Nephron progenitor cell (in vitro differentiated cells): ENCODE measurements around the gene PPP2R5D.
A peak's percentile ranks its signal among the peaks of the same experiment; 100 is the strongest.
"Not testable (repeated sequence)": the region's sequence is repeated elsewhere in the genome, so short reads cannot be mapped to it uniquely, and the experiment has no call there.

Experiments used
- DNase-seq: peaks from one replicate; pipeline ENCODE4 v3.0.0; 2021
- H3K27ac Mint-ChIP-seq: 2 replicates; pipeline ENCODE4 v1.8.0; 2021; ENCODE audit warnings: mild to moderate bottlenecking, moderate library complexity, mixed read lengths
- H3K27me3 Mint-ChIP-seq: 2 replicates; pipeline ENCODE4 v1.8.0; 2021; ENCODE audit warnings: mild to moderate bottlenecking, low read depth, mixed read lengths; ENCODE audit not compliant: poor library complexity
- H3K36me3 Mint-ChIP-seq: 2 replicates; pipeline ENCODE4 v1.8.0; 2021; ENCODE audit warnings: low read depth, mixed read lengths
- H3K4me1 Mint-ChIP-seq: 2 replicates; pipeline ENCODE4 v1.8.0; 2021; ENCODE audit warnings: mixed read lengths
- H3K4me3 Mint-ChIP-seq: 2 replicates; pipeline ENCODE4 v1.8.0; 2021; ENCODE audit warnings: mild to moderate bottlenecking, moderate library complexity, mixed read lengths
- H3K9me3 Mint-ChIP-seq: 2 replicates; pipeline ENCODE4 v1.8.0; 2021; ENCODE audit warnings: mild to moderate bottlenecking, moderate library complexity, mixed read lengths
- TF ChIP-seq, protein P1 (sequence below): fragments of 200-600 bp; sonication (generic); IDR thresholded peaks from 2 replicates; pipeline ENCODE4 v1.5.0; 2021; ENCODE audit warnings: antibody characterized with exemption

The PPP2R5D gene

DNA sequence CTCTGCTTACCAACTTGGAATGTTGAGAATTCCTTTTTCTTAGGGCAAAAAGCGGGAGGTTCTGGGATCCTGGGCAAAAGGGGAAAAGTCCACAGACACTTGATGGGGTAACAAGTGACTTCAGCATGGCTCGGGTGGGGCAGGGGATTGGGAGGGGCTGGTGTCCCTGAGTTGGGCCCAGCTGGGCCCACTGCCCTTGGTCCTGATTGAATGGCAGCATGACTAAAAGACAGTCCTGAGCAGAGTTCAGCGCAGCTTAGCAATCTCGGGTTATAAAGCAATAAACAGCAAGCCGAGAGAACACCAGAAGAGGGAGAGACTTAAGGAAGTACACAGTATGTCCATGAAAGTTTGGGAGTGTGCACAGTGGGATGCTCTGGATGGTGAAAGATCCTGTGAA lies 5.6 kb downstream of the PPP2R5D start:
- TF ChIP-seq, protein P1, sequence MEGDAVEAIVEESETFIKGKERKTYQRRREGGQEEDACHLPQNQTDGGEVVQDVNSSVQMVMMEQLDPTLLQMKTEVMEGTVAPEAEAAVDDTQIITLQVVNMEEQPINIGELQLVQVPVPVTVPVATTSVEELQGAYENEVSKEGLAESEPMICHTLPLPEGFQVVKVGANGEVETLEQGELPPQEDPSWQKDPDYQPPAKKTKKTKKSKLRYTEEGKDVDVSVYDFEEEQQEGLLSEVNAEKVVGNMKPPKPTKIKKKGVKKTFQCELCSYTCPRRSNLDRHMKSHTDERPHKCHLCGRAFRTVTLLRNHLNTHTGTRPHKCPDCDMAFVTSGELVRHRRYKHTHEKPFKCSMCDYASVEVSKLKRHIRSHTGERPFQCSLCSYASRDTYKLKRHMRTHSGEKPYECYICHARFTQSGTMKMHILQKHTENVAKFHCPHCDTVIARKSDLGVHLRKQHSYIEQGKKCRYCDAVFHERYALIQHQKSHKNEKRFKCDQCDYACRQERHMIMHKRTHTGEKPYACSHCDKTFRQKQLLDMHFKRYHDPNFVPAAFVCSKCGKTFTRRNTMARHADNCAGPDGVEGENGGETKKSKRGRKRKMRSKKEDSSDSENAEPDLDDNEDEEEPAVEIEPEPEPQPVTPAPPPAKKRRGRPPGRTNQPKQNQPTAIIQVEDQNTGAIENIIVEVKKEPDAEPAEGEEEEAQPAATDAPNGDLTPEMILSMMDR: no peak
- Mint-ChIP-seq H3K27me3 (no peaks in the 10 kb centered on the region), H3K9me3 (no peaks in the 10 kb centered on the region), H3K4me1 (peaks cover 40% of the 10 kb centered on the region), H3K4me3 (no peak overlapping the region), H3K36me3 (peaks cover 27% of the 10 kb centered on the region), H3K27ac (peak overlapping the region; percentile 15)
- no peak for DNase-seq

DNA sequence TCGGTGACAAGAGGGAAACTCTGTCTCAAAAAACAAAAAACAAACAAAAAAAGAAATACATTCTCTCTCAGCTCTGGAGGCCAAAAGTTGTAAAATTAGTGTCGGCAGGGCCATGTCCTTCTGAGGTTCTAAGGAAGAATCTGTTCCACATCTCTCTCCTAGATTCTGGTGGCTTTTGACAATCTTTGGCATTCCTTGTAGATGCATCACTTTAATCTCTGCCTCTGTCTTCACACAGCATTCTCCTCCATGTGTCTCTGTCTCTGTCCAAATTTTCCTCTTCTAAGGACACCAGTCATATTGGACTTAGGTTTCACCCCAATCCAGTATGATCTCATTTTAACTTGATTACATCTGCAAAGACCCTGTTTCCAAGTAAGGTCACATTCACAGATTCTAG lies 9.1 kb downstream of the PPP2R5D start:
- Mint-ChIP-seq H3K4me1 (peaks cover 11% of the 10 kb centered on the region), H3K27me3 (no peaks in the 10 kb centered on the region), H3K4me3 (no peak overlapping the region), H3K36me3 (peaks cover 30% of the 10 kb centered on the region), H3K27ac (no peak overlapping the region), H3K9me3 (no peaks in the 10 kb centered on the region)
- TF ChIP-seq, protein P1: no peak
- DNase-seq: no peak

DNA sequence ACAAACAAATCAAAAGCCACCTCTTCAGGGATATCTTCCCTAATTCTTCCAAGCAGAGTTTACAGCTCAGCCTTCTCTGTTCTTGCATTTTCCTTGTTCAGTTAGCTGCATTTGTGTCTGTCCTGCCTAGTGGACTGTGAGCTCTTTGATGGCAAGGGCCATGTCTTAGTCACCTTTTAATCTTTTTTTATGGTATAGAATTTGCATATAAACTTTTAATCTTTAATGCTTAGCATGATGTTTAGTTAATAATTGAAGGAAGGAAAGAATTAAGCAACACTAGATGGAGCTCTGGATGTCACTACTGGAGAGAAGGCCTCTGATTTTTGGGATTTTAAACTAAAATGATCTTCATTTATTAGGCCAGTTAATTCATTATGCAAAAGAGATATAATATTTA lies 12.1 kb downstream of the PPP2R5D start:
- Mint-ChIP-seq H3K27ac (no peak overlapping the region), H3K36me3 (peaks cover 22% of the 10 kb centered on the region), H3K4me1 (peaks cover 13% of the 10 kb centered on the region), H3K4me3 (no peak overlapping the region), H3K9me3 (no peaks in the 10 kb centered on the region), H3K27me3 (no peaks in the 10 kb centered on the region)
- no peak for DNase-seq
- TF ChIP-seq, protein P1: no peak

DNA sequence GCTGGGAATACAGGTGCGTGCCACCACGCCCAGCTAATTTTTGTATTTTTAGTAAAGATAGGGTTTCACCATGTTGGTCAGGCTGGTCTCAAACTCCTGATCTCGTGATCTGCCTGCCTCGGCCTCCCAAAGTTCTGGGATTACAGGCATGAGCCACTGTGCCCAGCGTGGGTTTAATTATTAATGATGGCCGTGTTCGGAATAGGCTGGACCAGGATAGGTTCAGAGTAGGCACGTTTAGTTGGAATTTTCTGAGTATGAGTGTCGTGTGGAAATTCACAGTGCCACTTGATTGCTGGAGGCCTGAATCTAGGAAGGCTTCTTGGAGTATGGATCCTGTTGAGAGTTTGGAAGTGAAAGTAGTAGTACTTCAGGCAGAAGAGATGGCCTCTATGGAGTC lies 13.8 kb downstream of the PPP2R5D start:
- not testable (repeated sequence) for H3K27ac Mint-ChIP-seq, H3K9me3 Mint-ChIP-seq, DNase-seq, H3K4me3 Mint-ChIP-seq, H3K27me3 Mint-ChIP-seq
- Mint-ChIP-seq H3K36me3 (peaks cover 25% of the 10 kb centered on the region), H3K4me1 (peaks cover 13% of the 10 kb centered on the region)

DNA sequence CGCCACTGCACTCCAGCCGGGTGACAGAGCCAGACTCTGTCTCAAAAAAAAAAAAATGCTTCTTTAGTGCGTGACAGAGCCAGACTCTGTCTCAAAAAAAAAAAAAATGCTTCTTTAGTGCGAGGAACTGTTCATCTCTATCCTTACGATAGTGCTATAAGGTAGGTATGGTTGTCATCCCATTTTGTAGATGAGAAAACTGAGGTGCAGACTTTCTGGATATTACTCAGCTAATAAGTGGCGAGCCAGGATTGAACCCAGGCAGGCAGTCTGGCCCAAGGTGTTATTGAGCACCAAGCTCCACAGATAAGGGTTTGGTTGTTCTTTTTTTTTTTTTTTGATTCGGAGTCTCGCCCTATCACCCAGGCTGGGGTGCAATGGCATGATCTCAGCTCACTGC lies 17.5 kb downstream of the PPP2R5D start:
- Mint-ChIP-seq H3K4me3 (no peak overlapping the region), H3K4me1 (peaks cover 13% of the 10 kb centered on the region), H3K9me3 (no peaks in the 10 kb centered on the region), H3K36me3 (peaks cover 26% of the 10 kb centered on the region), H3K27me3 (peaks cover 2% of the 10 kb centered on the region), H3K27ac (no peak overlapping the region)
- TF ChIP-seq, protein P1: no peak
- DNase-seq: no peak

DNA sequence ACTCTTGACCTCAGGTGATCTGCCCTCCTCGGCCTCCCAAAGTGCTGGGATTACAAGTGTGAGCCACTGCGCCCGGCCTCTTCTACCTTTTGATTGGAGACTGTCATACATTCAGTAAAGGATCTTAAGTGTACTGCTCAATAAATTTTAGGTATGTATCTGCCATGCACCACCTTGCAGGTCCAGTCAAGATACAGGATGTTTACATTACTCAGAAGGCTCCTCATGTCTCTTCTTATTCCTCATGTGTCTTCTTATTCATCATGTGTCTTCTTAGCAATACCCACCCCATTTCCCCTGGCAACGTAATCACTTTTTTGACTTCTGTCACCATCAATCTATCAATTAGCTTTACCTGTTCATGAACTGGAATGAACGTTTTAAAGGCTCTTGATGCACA lies 21.5 kb downstream of the PPP2R5D start:
- H3K4me1 Mint-ChIP-seq: peaks cover 7% of the 10 kb centered on the region
- TF ChIP-seq, protein P1: no peak
- peaks cover 2% of the 10 kb centered on the region for H3K27me3 Mint-ChIP-seq
- H3K36me3 Mint-ChIP-seq: peaks cover 43% of the 10 kb centered on the region
- H3K9me3 Mint-ChIP-seq: no peaks in the 10 kb centered on the region
- H3K4me3 Mint-ChIP-seq: no peak overlapping the region
- no peak overlapping the region for H3K27ac Mint-ChIP-seq
- no peak for DNase-seq
